ENCODE results near the gene BBC3. TPM values are rescaled to one million over a fixed set of nuclear protein-coding genes. Genes with fewer than 3 reads are reported as not detected.
A peak's percentile ranks its signal among the peaks of the same experiment; 100 is the strongest.

BBC3 gene
- total RNA-seq, 1 experiment from 2014 or later = 49.5 TPM

GRCh38 chr19:47226426-47227351 lies 4.3 kb downstream of the BBC3 start (continued):
- TF ChIP-seq MXD4 (CRISPR knock-in tag; IDR thresholded peaks at IDR 0.05; ENCODE audit: borderline replicate concordance) = no peak
- TF ChIP-seq NR2C2 (CRISPR knock-in tag; IDR thresholded peaks at IDR 0.05) = no peak
- TF ChIP-seq ZNF232 (CRISPR knock-in tag; IDR thresholded peaks at IDR 0.05) = 0 out of 2 replicates have a peak, but pooled peaks have one; percentile 25
- TF ChIP-seq CREM (CRISPR knock-in tag; IDR thresholded peaks at IDR 0.05) = 0 out of 2 replicates have a peak, but pooled peaks have one; percentile 6
- TF ChIP-seq ZNF396 (CRISPR knock-in tag; IDR thresholded peaks at IDR 0.05; ENCODE audit: borderline replicate concordance) = no peak
- no peak for TF ChIP-seq ATF6 (CRISPR knock-in tag; IDR thresholded peaks at IDR 0.05)
- no peak for TF ChIP-seq USF2 (CRISPR knock-in tag; IDR thresholded peaks at IDR 0.05)

GRCh38 chr19:47225746-47226425 lies 5.1 kb downstream of the BBC3 start:
- peak overlapping the region; percentile 43 for H3K4me3 Mint-ChIP-seq
- POLR2A ChIA-PET = interaction anchor here (0.5 to 3.9 kb wide), 15 partner anchors 8 to 1030 kb away, joined by 3 to 61 read pairs (median 4); partner anchors contain the start of genes CARD8, CCDC9, INAFM1 and ZC3H4
- no peak for TF ChIP-seq ZBTB43 (CRISPR knock-in tag; IDR thresholded peaks at IDR 0.05)
- TF ChIP-seq KAT7 (CRISPR knock-in tag; IDR thresholded peaks at IDR 0.05; ENCODE audit: borderline replicate concordance) = no peak
- TF ChIP-seq ESRRA (CRISPR knock-in tag; IDR thresholded peaks at IDR 0.05; ENCODE audit: borderline replicate concordance) = 0 out of 2 replicates have a peak, but pooled peaks have one; percentile 60
- no peak for TF ChIP-seq ERG (CRISPR knock-in tag; IDR thresholded peaks at IDR 0.05)
- TF ChIP-seq ETV6 (CRISPR knock-in tag; IDR thresholded peaks at IDR 0.05) = peak; percentile 67; the same call in 1 of the 2 replicates
- TF ChIP-seq MAX (CRISPR knock-in tag; IDR thresholded peaks at IDR 0.05) = no peak; the same call in 1 of the 2 replicates
- peak; percentile 92 for TF ChIP-seq SP1 (CRISPR knock-in tag; conservative IDR thresholded peaks at IDR 0.05)
- TF ChIP-seq ZNF138 (CRISPR knock-in tag; conservative IDR thresholded peaks at IDR 0.05) = no peak
- no peak for TF ChIP-seq CDX4 (CRISPR knock-in tag; IDR thresholded peaks at IDR 0.05; ENCODE audit: borderline replicate concordance)
- TF ChIP-seq NR3C1 (CRISPR knock-in tag; conservative IDR thresholded peaks at IDR 0.05; ENCODE audit: low read depth) = no peak
- TF ChIP-seq CTCF (IDR thresholded peaks at IDR 0.05) = no peak
- TF ChIP-seq ZNF532 (CRISPR knock-in tag; IDR thresholded peaks at IDR 0.05; ENCODE audit: borderline replicate concordance) = no peak
- TF ChIP-seq FOXK1 (CRISPR knock-in tag; IDR thresholded peaks at IDR 0.05) = peak; percentile 59; the same call in 1 of the 2 replicates

More at GRCh38 chr19:47225746-47226425, 5.1 kb downstream of the BBC3 start:
- Mint-ChIP-seq H3K36me3 (peaks cover 12% of the 10 kb centered on the region), H3K9me3 (no peaks in the 10 kb centered on the region), H3K27ac (peak overlapping the region; percentile 95), H3K4me1 (peaks cover 16% of the 10 kb centered on the region), H3K27me3 (ENCODE audit: low read depth) (no peaks in the 10 kb centered on the region; the same call in 1 of the 2 replicates)
- DNase-seq (ENCODE audit: low spot score) = peak; percentile 84
- CTCF ChIA-PET = interaction anchor here (0.6 to 9.0 kb wide), 12 partner anchors 12 to 289 kb away, joined by 3 to 136 read pairs (median 4); partner anchors contain the start of genes CCDC9, NAPA and SAE1
- peak; percentile 18 for ATAC-seq

All from WTC11 (cell line).